Neural progenitor cell (in vitro differentiated cells): Measurements from ENCODE around the gene TMEM204. TPM values are rescaled to one million over a fixed set of nuclear protein-coding genes. Genes with fewer than 3 reads are reported as not detected.

Source experiments
- DNase-seq: peaks from one replicate; pipeline ENCODE4 v3.0.0-alpha.2; 2016; ENCODE audit warnings: low spot score
- H2AFZ ChIP-seq: fragments of 200-600 bp; sonication (generic); replicated peaks from 2 replicates; pipeline ENCODE4 v1.6.1; 2016; ENCODE audit warnings: antibody characterized with exemption
- H3F3A ChIP-seq: fragments of 200-600 bp; sonication (generic); 2 replicates; pipeline ENCODE4 v1.6.1; 2016; ENCODE audit warnings: antibody characterized with exemption, low read depth
- H3K27ac ChIP-seq: fragments of 200-600 bp; sonication (generic); 2 replicates; pipeline ENCODE4 v1.5.1; 2016; ENCODE audit warnings: mild to moderate bottlenecking
- H3K27me3 ChIP-seq: fragments of 200-600 bp; sonication (generic); 2 replicates; pipeline ENCODE4 v1.6.1; 2016; ENCODE audit warnings: mild to moderate bottlenecking, moderate library complexity
- H3K36me3 ChIP-seq: fragments of 200-600 bp; sonication (generic); 2 replicates; pipeline ENCODE4 v1.5.1; 2016
- H3K4me1 ChIP-seq: fragments of 200-600 bp; sonication (generic); 2 replicates; pipeline ENCODE4 v1.6.1; 2016; ENCODE audit warnings: mixed run types
- H3K4me2 ChIP-seq: fragments of 200-600 bp; sonication (generic); 2 replicates; pipeline ENCODE4 v1.6.1; 2016
- H3K4me3 ChIP-seq: fragments of 200-600 bp; sonication (generic); 2 replicates; pipeline ENCODE4 v1.5.1; 2016
- H3K79me2 ChIP-seq: fragments of 200-600 bp; sonication (generic); 2 replicates; pipeline ENCODE4 v1.6.1; 2016; ENCODE audit warnings: low read depth
- H3K9ac ChIP-seq: fragments of 200-600 bp; sonication (generic); 2 replicates; pipeline ENCODE4 v1.6.1; 2016
- H3K9me3 ChIP-seq: fragments of 200-600 bp; sonication (generic); 2 replicates; pipeline ENCODE4 v1.5.1; 2016; ENCODE audit warnings: low read depth
- H4K20me1 ChIP-seq: fragments of 200-600 bp; sonication (generic); 2 replicates; pipeline ENCODE4 v1.6.1; 2016; ENCODE audit warnings: low read depth
- H3K27ac Mint-ChIP-seq: 3 replicates; pipeline ENCODE4 v1.8.0; 2021; ENCODE audit warnings: mixed read lengths
- H3K27me3 Mint-ChIP-seq: 2 replicates; pipeline ENCODE4 v1.8.0; 2022; ENCODE audit warnings: low read depth, mild to moderate bottlenecking, inconsistent platforms, moderate library complexity, mixed read lengths; ENCODE audit not compliant: insufficient read depth
- H3K36me3 Mint-ChIP-seq: 3 replicates; pipeline ENCODE4 v1.8.0; 2021; ENCODE audit warnings: mixed read lengths
- H3K4me1 Mint-ChIP-seq: 3 replicates; pipeline ENCODE4 v1.8.0; 2021; ENCODE audit warnings: mixed read lengths
- H3K4me3 Mint-ChIP-seq: 3 replicates; pipeline ENCODE4 v1.8.0; 2021; ENCODE audit warnings: mild to moderate bottlenecking, moderate library complexity, mixed read lengths
- H3K9me3 Mint-ChIP-seq: 3 replicates; pipeline ENCODE4 v1.8.0; 2020; ENCODE audit warnings: mixed read lengths
- EZH2 ChIP-seq: fragments of 200-600 bp; sonication (generic); IDR thresholded peaks from 2 replicates; pipeline ENCODE4 v1.6.1; 2017; ENCODE audit warnings: antibody characterized with exemption, mild to moderate bottlenecking, moderate library complexity
- EZH2phosphoT487 ChIP-seq: fragments of 200-600 bp; sonication (generic); IDR thresholded peaks from 2 replicates; pipeline ENCODE4 v1.6.1; 2017; ENCODE audit warnings: antibody characterized with exemption
- total RNA-seq: library from RNA; depleted of rRNA; stranded (reverse); fragments of >200 nt; gene quantifications from 2 replicates; pipeline ENCODE4 v1.2.3, GENCODE V29; 2015; ENCODE audit warnings: low replicate concordance
- TF ChIP-seq, protein P1 (sequence below): fragments of 200-600 bp; sonication (generic); IDR thresholded peaks from 2 replicates; pipeline ENCODE4 v1.5.1; 2017; ENCODE audit warnings: antibody characterized with exemption, mild to moderate bottlenecking

The TMEM204 gene
- total RNA-seq, 1 donor from 2014 or later = not detected

DNA sequence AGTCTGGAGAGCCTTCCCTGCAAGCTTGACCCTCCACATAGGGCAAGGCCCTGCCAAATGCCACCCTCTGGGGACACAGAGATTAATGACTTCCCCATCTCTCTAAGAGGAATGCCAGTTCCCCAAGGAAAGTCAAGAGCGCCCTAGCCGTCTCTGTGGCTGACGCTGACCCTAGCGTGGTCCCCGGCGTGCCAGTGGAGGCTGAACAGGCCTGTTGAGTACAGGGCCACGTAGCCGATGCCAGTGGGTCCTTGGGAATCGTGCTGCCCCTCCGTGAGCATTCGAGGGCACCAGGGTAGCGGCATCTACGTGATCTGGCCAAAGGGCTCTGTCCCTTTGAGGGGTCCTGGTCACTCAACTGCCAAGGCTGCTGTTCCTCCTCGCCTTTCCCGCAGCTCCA is 17.2 kb downstream of the TMEM204 start:
- Histone ChIP-seq H3K4me2 (no peak overlapping the region), H2AFZ (no peak overlapping the region), H3K79me2 (no peaks in the 10 kb centered on the region), H3K27ac (no peak overlapping the region), H3K9me3 (no peaks in the 10 kb centered on the region), H3F3A (no peaks in the 10 kb centered on the region), H3K4me1 (no peaks in the 10 kb centered on the region), H3K9ac (no peak overlapping the region), H3K4me3 (no peak overlapping the region), H4K20me1 (no peaks in the 10 kb centered on the region), H3K27me3 (no peaks in the 10 kb centered on the region), H3K36me3 (no peaks in the 10 kb centered on the region)
- no peaks in the 10 kb centered on the region for H3K4me1 Mint-ChIP-seq
- H3K27me3 Mint-ChIP-seq = peaks cover 3% of the 10 kb centered on the region
- H3K9me3 Mint-ChIP-seq = no peaks in the 10 kb centered on the region
- no peak overlapping the region for H3K4me3 Mint-ChIP-seq
- H3K27ac Mint-ChIP-seq = no peak overlapping the region
- DNase-seq = no peak
- TF ChIP-seq EZH2 = no peak
- no peak for TF ChIP-seq EZH2phosphoT487
- TF ChIP-seq, protein P1, sequence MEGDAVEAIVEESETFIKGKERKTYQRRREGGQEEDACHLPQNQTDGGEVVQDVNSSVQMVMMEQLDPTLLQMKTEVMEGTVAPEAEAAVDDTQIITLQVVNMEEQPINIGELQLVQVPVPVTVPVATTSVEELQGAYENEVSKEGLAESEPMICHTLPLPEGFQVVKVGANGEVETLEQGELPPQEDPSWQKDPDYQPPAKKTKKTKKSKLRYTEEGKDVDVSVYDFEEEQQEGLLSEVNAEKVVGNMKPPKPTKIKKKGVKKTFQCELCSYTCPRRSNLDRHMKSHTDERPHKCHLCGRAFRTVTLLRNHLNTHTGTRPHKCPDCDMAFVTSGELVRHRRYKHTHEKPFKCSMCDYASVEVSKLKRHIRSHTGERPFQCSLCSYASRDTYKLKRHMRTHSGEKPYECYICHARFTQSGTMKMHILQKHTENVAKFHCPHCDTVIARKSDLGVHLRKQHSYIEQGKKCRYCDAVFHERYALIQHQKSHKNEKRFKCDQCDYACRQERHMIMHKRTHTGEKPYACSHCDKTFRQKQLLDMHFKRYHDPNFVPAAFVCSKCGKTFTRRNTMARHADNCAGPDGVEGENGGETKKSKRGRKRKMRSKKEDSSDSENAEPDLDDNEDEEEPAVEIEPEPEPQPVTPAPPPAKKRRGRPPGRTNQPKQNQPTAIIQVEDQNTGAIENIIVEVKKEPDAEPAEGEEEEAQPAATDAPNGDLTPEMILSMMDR = no peak
- peaks cover 8% of the 10 kb centered on the region for H3K36me3 Mint-ChIP-seq

DNA sequence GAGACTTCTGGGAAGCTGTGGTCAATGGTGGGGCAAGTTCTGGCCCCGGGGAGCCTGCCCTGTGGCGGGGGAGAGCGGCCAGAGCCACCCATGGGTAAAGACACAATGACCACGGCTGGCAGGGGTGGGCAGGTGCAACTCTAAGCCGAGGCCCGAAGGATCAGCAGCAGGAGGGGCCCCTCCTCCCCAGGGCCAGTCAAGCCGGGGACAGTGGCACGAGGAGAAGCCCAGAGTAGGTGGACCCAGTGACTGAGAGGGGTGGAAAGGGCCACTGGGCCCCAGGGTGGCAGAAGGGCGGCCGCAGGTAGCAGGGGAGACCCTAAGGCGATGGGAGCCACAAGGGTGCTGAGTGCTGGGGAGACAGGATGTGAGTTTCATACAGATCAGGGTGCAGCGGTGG is 17.7 kb downstream of the TMEM204 start:
- no peak overlapping the region for H2AFZ ChIP-seq
- H3F3A ChIP-seq = no peaks in the 10 kb centered on the region
- TF ChIP-seq EZH2 (no peak), EZH2phosphoT487 (no peak)
- TF ChIP-seq, protein P1 = no peak
- Mint-ChIP-seq H3K27ac (no peak overlapping the region), H3K36me3 (peaks cover 8% of the 10 kb centered on the region), H3K4me1 (no peaks in the 10 kb centered on the region), H3K27me3 (peaks cover 3% of the 10 kb centered on the region), H3K4me3 (no peak overlapping the region), H3K9me3 (no peaks in the 10 kb centered on the region)
- H3K4me1 ChIP-seq = no peaks in the 10 kb centered on the region
- H3K27ac ChIP-seq = no peak overlapping the region
- H3K79me2 ChIP-seq = no peaks in the 10 kb centered on the region
- H3K9ac ChIP-seq = no peak overlapping the region
- H3K27me3 ChIP-seq = no peaks in the 10 kb centered on the region
- no peaks in the 10 kb centered on the region for H3K36me3 ChIP-seq
- no peak overlapping the region for H3K4me2 ChIP-seq
- DNase-seq = no peak
- H4K20me1 ChIP-seq = no peaks in the 10 kb centered on the region
- H3K4me3 ChIP-seq = no peak overlapping the region
- no peaks in the 10 kb centered on the region for H3K9me3 ChIP-seq

GRCh38 chr16:1552129-1552528 is 18.7 kb downstream of the TMEM204 start:
- Histone ChIP-seq H3K79me2 (no peaks in the 10 kb centered on the region), H3K9me3 (no peaks in the 10 kb centered on the region), H2AFZ (no peak overlapping the region), H4K20me1 (no peaks in the 10 kb centered on the region), H3K4me1 (no peaks in the 10 kb centered on the region), H3K4me2 (no peak overlapping the region), H3K27ac (no peak overlapping the region), H3K9ac (no peak overlapping the region), H3K36me3 (no peaks in the 10 kb centered on the region), H3K27me3 (no peaks in the 10 kb centered on the region), H3F3A (no peaks in the 10 kb centered on the region), H3K4me3 (no peak overlapping the region)
- Mint-ChIP-seq H3K36me3 (peaks cover 8% of the 10 kb centered on the region), H3K27ac (no peak overlapping the region), H3K27me3 (peaks cover 3% of the 10 kb centered on the region), H3K4me1 (no peaks in the 10 kb centered on the region), H3K9me3 (no peaks in the 10 kb centered on the region), H3K4me3 (no peak overlapping the region)
- no peak for DNase-seq
- no peak for TF ChIP-seq EZH2
- no peak for TF ChIP-seq EZH2phosphoT487
- TF ChIP-seq, protein P1 = no peak
